GM12872 (cell line): ENCODE measurements around the gene FNDC3B.

Source experiments
- CTCF ChIP-seq: IDR thresholded peaks from 3 replicates; pipeline ENCODE4 v1.5.1; 2011; ENCODE audit warnings: low read depth, mild to moderate bottlenecking, low read length, moderate library complexity; ENCODE audit not compliant: insufficient read depth

The FNDC3B gene

GRCh38 chr3:172444821-172445220, 405.4 kb downstream of the FNDC3B start:
- TF ChIP-seq CTCF: no peak

GRCh38 chr3:172446198-172446597, 406.8 kb downstream of the FNDC3B start:
- TF ChIP-seq CTCF: no peak

- TF ChIP-seq CTCF: no peak
These were observed 408.5 kb downstream of the FNDC3B start, which contains the start of gene GHSR for GRCh38 chr3:172447611-172448579. TSS of gene GHSR (minus strand) at chr3:172448456. CDS start at chr3:172448413, 43 bp downstream.

- no peak for TF ChIP-seq CTCF
These were observed 409.5 kb downstream of the FNDC3B start for GRCh38 chr3:172448661-172449465.

GRCh38 chr3:172449466-172450149, 410.2 kb downstream of the FNDC3B start:
- TF ChIP-seq CTCF: no peak
